OCI-LY7 (cell line): ENCODE results near the gene RPS19BP1. TPM values are rescaled to one million over a fixed set of nuclear protein-coding genes. Genes with fewer than 3 reads are reported as not detected.

Experiments used
- BruUV-seq: library from RNA; stranded (reverse); fragments of 400-500 nt; replicated peaks from 2 replicates; lab custom pipeline; 2021; lab: Mats Ljungman, UMichigan
- CTCF ChIA-PET: fragments of 300-600 bp; sonication (Branson Sonifier 250); formaldehyde crosslinking; loops from one replicate; lab custom pipeline; 2022; ENCODE audit warnings: antibody characterized with exemption; ENCODE audit not compliant: unreplicated experiment; lab: Charles Lee
- POLR2A ChIA-PET: fragments of 300-600 bp; sonication (Branson Sonifier 250); formaldehyde crosslinking; loops from one replicate; lab custom pipeline; 2022; ENCODE audit warnings: antibody characterized with exemption; lab: Charles Lee
- DNase-seq: peaks from one replicate; pipeline ENCODE4 v3.0.0-alpha.2; 2015; ENCODE audit warnings: low spot score
- H2AFZ ChIP-seq: fragments of 200-600 bp; sonication (generic), shearing (Covaris generic); 2 replicates; pipeline ENCODE4 v1.6.1; 2014; ENCODE audit warnings: mild to moderate bottlenecking, antibody characterized with exemption, low read length, moderate library complexity
- H3K27ac ChIP-seq: fragments of 200-600 bp; sonication (generic); 2 replicates; pipeline ENCODE4 v1.5.1; 2014; ENCODE audit warnings: mixed run types, low read depth, mild to moderate bottlenecking, moderate library complexity, low read length, inconsistent platforms; ENCODE audit not compliant: poor library complexity, severe bottlenecking
- H3K36me3 ChIP-seq: fragments of 200-600 bp; sonication (generic); 2 replicates; pipeline ENCODE4 v1.6.1; 2014; ENCODE audit warnings: mild to moderate bottlenecking, antibody characterized with exemption, low read length, moderate library complexity, mixed read lengths; ENCODE audit not compliant: insufficient read depth
- H3K4me1 ChIP-seq: fragments of 200-600 bp; sonication (generic); 2 replicates; pipeline ENCODE4 v1.5.1; 2014; ENCODE audit warnings: mild to moderate bottlenecking, low read length; ENCODE audit not compliant: insufficient read depth, poor library complexity, severe bottlenecking
- H3K4me2 ChIP-seq: fragments of 200-600 bp; sonication (generic); 2 replicates; pipeline ENCODE4 v1.6.1; 2014; ENCODE audit warnings: mild to moderate bottlenecking, low read length
- H3K4me3 ChIP-seq: fragments of 200-600 bp; sonication (generic); 2 replicates; pipeline ENCODE4 v1.5.1; 2014; ENCODE audit warnings: mild to moderate bottlenecking, low read depth, low read length; ENCODE audit not compliant: poor library complexity, severe bottlenecking
- H3K79me2 ChIP-seq: fragments of 200-600 bp; sonication (generic); 2 replicates; pipeline ENCODE4 v1.6.1; 2016; ENCODE audit warnings: low read depth, mild to moderate bottlenecking, low read length, moderate library complexity, mixed read lengths; ENCODE audit not compliant: insufficient read depth
- H3K9me2 ChIP-seq: fragments of 200-600 bp; sonication (generic); 2 replicates; pipeline ENCODE4 v1.6.1; 2016; ENCODE audit warnings: mild to moderate bottlenecking, low read length, mixed read lengths; ENCODE audit not compliant: insufficient read depth
- H3K9me3 ChIP-seq: fragments of 200-600 bp; sonication (generic); 2 replicates; pipeline ENCODE4 v1.6.1; 2014; ENCODE audit warnings: mild to moderate bottlenecking, mixed run types, low read length, mixed read lengths
- H4K20me1 ChIP-seq: fragments of 200-600 bp; sonication (generic); 2 replicates; pipeline ENCODE4 v1.6.1; 2014; ENCODE audit warnings: mild to moderate bottlenecking, antibody characterized with exemption, low read length, moderate library complexity, mixed read lengths; ENCODE audit not compliant: insufficient read depth
- CTCF ChIP-seq: fragments of 200-600 bp; sonication (generic); conservative IDR thresholded peaks from 2 replicates; pipeline ENCODE4 v1.5.1; 2014; ENCODE audit warnings: mild to moderate bottlenecking, antibody characterized with exemption, low read length, moderate library complexity, mixed read lengths
- EZH2phosphoT487 ChIP-seq: fragments of 200-600 bp; sonication (generic); IDR thresholded peaks from 2 replicates; pipeline ENCODE4 v1.6.1; 2018; ENCODE audit warnings: low read depth, borderline replicate concordance, mild to moderate bottlenecking, mixed run types, antibody characterized with exemption, low read length, moderate library complexity, mixed read lengths
- intact Hi-C: fragments of 100-400 bp; cut with micrococcal nuclease; formaldehyde crosslinking; loops from one replicate; pipeline ENCODE4 v1.10.0; 2022; ENCODE audit not compliant: unreplicated experiment
- total RNA-seq, 2 experiments: library from RNA; depleted of rRNA in 1 of 2; stranded (reverse); fragments of >200 nt in 1 of 2; shearing (Covaris generic) in 1 of 2; gene quantifications; 2 replicates each; pipeline ENCODE4 v1.2.3, GENCODE V29; 2014 to 2022

The RPS19BP1 gene
- total RNA-seq, 2 experiments from 2014 or later, result 88.1 to 148 TPM

DNA sequence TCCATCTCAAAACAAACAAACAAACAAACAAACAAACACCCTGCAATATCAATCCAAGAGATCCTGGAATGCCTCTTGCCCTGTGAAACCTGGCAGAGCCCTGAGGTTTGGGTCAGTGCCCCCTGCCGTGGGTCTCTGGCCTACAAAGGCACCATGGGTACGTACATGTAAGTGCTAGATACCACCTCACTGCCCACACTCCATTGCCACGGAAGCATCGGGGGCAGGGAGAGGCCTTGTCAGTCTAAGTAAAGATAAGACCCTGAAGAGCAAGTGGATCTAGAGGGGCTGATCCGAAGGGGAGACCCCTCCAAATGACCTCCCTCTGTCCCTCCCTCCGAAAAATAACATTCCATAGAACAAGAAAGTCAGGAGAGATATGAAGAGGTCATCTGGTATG lies 32.4 kb downstream of the RPS19BP1 start:
- peaks cover 32% of the 10 kb centered on the region for H3K4me1 ChIP-seq
- BruUV-seq, result no TSS peak
- intact Hi-C loops, result no loop called here
- POLR2A ChIA-PET, result interaction anchor here (0.6 to 2.1 kb wide), 2 partner anchors 28 to 53 kb away, joined by 5 read pairs; no protein-coding TSS in a partner anchor
- H3K4me3 ChIP-seq, result no peak overlapping the region
- CTCF ChIA-PET, result no interaction called here
- H3K36me3 ChIP-seq, result peaks cover 21% of the 10 kb centered on the region
- DNase-seq, result no peak
- H4K20me1 ChIP-seq, result peaks cover 12% of the 10 kb centered on the region; the same call in 1 of the 2 replicates
- no peaks in the 10 kb centered on the region for H3K9me3 ChIP-seq
- peaks cover 26% of the 10 kb centered on the region for H3K79me2 ChIP-seq
- TF ChIP-seq EZH2phosphoT487 (no peak), CTCF (no peak)
- no peak overlapping the region for H3K4me2 ChIP-seq
- H3K9me2 ChIP-seq, result no peaks in the 10 kb centered on the region
- no peak overlapping the region for H2AFZ ChIP-seq
- no peak overlapping the region for H3K27ac ChIP-seq

- H3K27ac ChIP-seq, result no peak overlapping the region
- ChIA-PET POLR2A (no interaction called here), CTCF (interaction anchor here (1.4 kb wide), 1 partner anchor 30 kb away, joined by 4 read pairs; no protein-coding TSS in a partner anchor)
- H3K4me1 ChIP-seq, result peaks cover 25% of the 10 kb centered on the region
- no peak for TF ChIP-seq EZH2phosphoT487
- no peak for TF ChIP-seq CTCF
- no peak overlapping the region for H3K4me3 ChIP-seq
- H3K9me2 ChIP-seq, result no peaks in the 10 kb centered on the region
- H4K20me1 ChIP-seq, result peaks cover 7% of the 10 kb centered on the region; the same call in 1 of the 2 replicates
- no peak for DNase-seq
- H2AFZ ChIP-seq, result no peak overlapping the region
- peaks cover 15% of the 10 kb centered on the region for H3K79me2 ChIP-seq
- no TSS peak for BruUV-seq
- no peak overlapping the region for H3K4me2 ChIP-seq
- H3K36me3 ChIP-seq, result peaks cover 8% of the 10 kb centered on the region
- intact Hi-C loops, result no loop called here
- H3K9me3 ChIP-seq, result no peaks in the 10 kb centered on the region
Measured at GRCh38 chr22:39498802-39499201, 33.7 kb downstream of the RPS19BP1 start.

- H3K4me2 ChIP-seq, result no peak overlapping the region
- BruUV-seq, result no TSS peak
- intact Hi-C loops, result no loop called here
- CTCF ChIA-PET, result interaction anchor here (1.4 kb wide), 1 partner anchor 31 kb away, joined by 4 read pairs; no protein-coding TSS in a partner anchor
- no peak overlapping the region for H3K4me3 ChIP-seq
- H2AFZ ChIP-seq, result no peak overlapping the region
- POLR2A ChIA-PET, result no interaction called here
- H3K4me1 ChIP-seq, result peaks cover 24% of the 10 kb centered on the region
- no peak overlapping the region for H3K27ac ChIP-seq
- H3K79me2 ChIP-seq, result peaks cover 11% of the 10 kb centered on the region
- no peak for DNase-seq
- peaks cover 3% of the 10 kb centered on the region; the same call in 1 of the 2 replicates for H4K20me1 ChIP-seq
- H3K36me3 ChIP-seq, result peaks cover 4% of the 10 kb centered on the region; the same call in 1 of the 2 replicates
- no peaks in the 10 kb centered on the region for H3K9me2 ChIP-seq
- no peak for TF ChIP-seq EZH2phosphoT487
- no peak for TF ChIP-seq CTCF
- H3K9me3 ChIP-seq, result no peaks in the 10 kb centered on the region
Measured at GRCh38 chr22:39498368-39498767, 34.2 kb downstream of the RPS19BP1 start.
